Endothelial cell of umbilical vein (primary cell): ENCODE results near the gene TBC1D4. TPM values are rescaled to one million over a fixed set of nuclear protein-coding genes. Genes with fewer than 3 reads are reported as not detected.

Source experiments
- BruUV-seq: library from RNA; stranded (reverse); fragments of 400-500 nt; replicated peaks from 2 replicates; lab custom pipeline; 2021; lab: Mats Ljungman, UMichigan
- CTCF ChIA-PET: fragments of 300-600, 350-600 bp; sonication (Branson Sonifier 250); formaldehyde crosslinking; loops from one replicate; lab custom pipeline; 2021; ENCODE audit warnings: antibody characterized with exemption, inconsistent platforms; lab: Charles Lee
- POLR2A ChIA-PET: fragments of 300-600, 350-600 bp; sonication (Branson Sonifier 250); formaldehyde crosslinking; loops from one replicate; lab custom pipeline; 2021; ENCODE audit warnings: antibody characterized with exemption, inconsistent platforms; lab: Charles Lee
- DNase-seq: peaks from one replicate; pipeline ENCODE4 v3.0.0-alpha.2; 2011; ENCODE audit warnings: low read depth, low spot score
- FAIRE-seq: peaks from 2 replicates; lab custom pipeline; 2011; peaks lifted over from hg19 to GRCh38; lab: Jason Lieb, UNC
- H2AFZ ChIP-seq: 2 replicates; pipeline ENCODE4 v1.6.0; 2012; ENCODE audit warnings: low read depth, low read length, control low read depth, inconsistent platforms
- H3K27ac ChIP-seq: 2 replicates; pipeline ENCODE4 v1.5.1; 2011; ENCODE audit warnings: low read depth, mild to moderate bottlenecking, control low read depth, low read length, moderate library complexity; ENCODE audit not compliant: insufficient read depth
- H3K27me3 ChIP-seq, 2 experiments: 2 replicates each; pipeline versions ENCODE4 v1.6.0 to v1.6.1; 2011; ENCODE audit warnings: low read length in 2 of 2, mixed read lengths in 1 of 2; ENCODE audit not compliant: control insufficient read depth in 2 of 2, insufficient read depth in 2 of 2
- H3K36me3 ChIP-seq, 2 experiments: 2 replicates in 1 of 2; 3 replicates in 1 of 2; pipeline ENCODE4 v1.5.1; 2011; ENCODE audit warnings: low read length in 2 of 2, mild to moderate bottlenecking in 1 of 2, moderate library complexity in 1 of 2; ENCODE audit not compliant: control insufficient read depth in 2 of 2, insufficient read depth in 2 of 2; ENCODE audit errors: extremely low read depth in 1 of 2
- H3K4me1 ChIP-seq: 3 replicates; pipeline ENCODE4 v1.5.1; 2011; ENCODE audit warnings: mild to moderate bottlenecking, low read length; ENCODE audit not compliant: control insufficient read depth, insufficient read depth; ENCODE audit errors: extremely low read depth
- H3K4me2 ChIP-seq: 2 replicates; pipeline ENCODE4 v1.6.1; 2011; ENCODE audit warnings: low read length, control low read depth, mixed read lengths; ENCODE audit not compliant: insufficient read depth
- H3K4me3 ChIP-seq, 3 experiments: fragments of 200-600 bp in 1 of 3; sonication (generic), shearing (Covaris generic) in 1 of 3; replicated peaks in 1 of 3; 2 replicates each; pipeline ENCODE4 v1.5.1; 2011 to 2016; ENCODE audit warnings: control low read depth in 3 of 3, low read length in 3 of 3, mild to moderate bottlenecking in 2 of 3, inconsistent platforms in 1 of 3, low read depth in 1 of 3, moderate library complexity in 1 of 3; ENCODE audit not compliant: insufficient read depth in 1 of 3
- H3K79me2 ChIP-seq: 2 replicates; pipeline ENCODE4 v1.6.0; 2012; ENCODE audit warnings: low read length, inconsistent platforms; ENCODE audit not compliant: control insufficient read depth, insufficient read depth
- H3K9ac ChIP-seq: replicated peaks from 2 replicates; pipeline ENCODE3; 2011; ENCODE audit warnings: low read length, control low read depth; ENCODE audit not compliant: insufficient read depth; ENCODE audit errors: extremely low read depth
- H3K9me1 ChIP-seq: replicated peaks from 3 replicates; pipeline ENCODE4 v1.6.0; 2011; ENCODE audit warnings: mild to moderate bottlenecking, low read length; ENCODE audit not compliant: control insufficient read depth, insufficient read depth; ENCODE audit errors: extremely low read depth
- H3K9me3 ChIP-seq: replicated peaks from 2 replicates; pipeline ENCODE4 v1.5.1; 2012; ENCODE audit warnings: low read length, inconsistent platforms; ENCODE audit not compliant: control insufficient read depth, insufficient read depth
- H4K20me1 ChIP-seq: replicated peaks from 2 replicates; pipeline ENCODE3; 2011; ENCODE audit warnings: mild to moderate bottlenecking, low read length; ENCODE audit not compliant: control insufficient read depth, insufficient read depth; ENCODE audit errors: extremely low read depth
- EZH2 ChIP-seq: IDR thresholded peaks from 2 replicates; pipeline ENCODE4 v1.6.1; 2012; ENCODE audit warnings: borderline replicate concordance, low read depth, mild to moderate bottlenecking, moderate library complexity, low read length, inconsistent platforms; ENCODE audit not compliant: severe bottlenecking
- FOS ChIP-seq: IDR thresholded peaks from 2 replicates; pipeline ENCODE4 v1.6.1; 2011; ENCODE audit warnings: mild to moderate bottlenecking, low read length, moderate library complexity, borderline replicate concordance; ENCODE audit not compliant: insufficient read depth
- JUN ChIP-seq: IDR thresholded peaks from 2 replicates; pipeline ENCODE4 v1.6.1; 2011; ENCODE audit warnings: borderline replicate concordance, low read depth; ENCODE audit not compliant: insufficient read length, insufficient read depth
- MYC ChIP-seq: IDR thresholded peaks from one replicate; pipeline ENCODE4 v1.6.1; 2011; ENCODE audit warnings: mild to moderate bottlenecking, low read depth, low read length
- POLR2A ChIP-seq: IDR thresholded peaks from 2 replicates; pipeline ENCODE4 v1.6.1; 2012; ENCODE audit warnings: low read depth, mild to moderate bottlenecking, control low read depth, low read length
- POLR2AphosphoS5 ChIP-seq: IDR thresholded peaks from 2 replicates; pipeline ENCODE4 v1.6.1; 2012; ENCODE audit warnings: low read depth, mild to moderate bottlenecking, control low read depth, low read length, moderate library complexity; ENCODE audit not compliant: insufficient read depth
- dilution Hi-C: fragments of 300-500 bp; cut with MboI; formaldehyde crosslinking; loops from one replicate; pipeline ENCODE4 v1.15.0; 2019; ENCODE audit warnings: low sequenced_read_pairs; ENCODE audit not compliant: extremely low pct_ligation_motif_present
- intact Hi-C: fragments of 100-400 bp; cut with micrococcal nuclease; formaldehyde crosslinking; loops from one replicate; pipeline ENCODE4 v1.10.0; 2022
- polyA plus RNA-seq, 4 experiments: library from polyadenylated mRNA; depleted of rRNA in 3 of 4; stranded (reverse) in 3 of 4; unstranded in 1 of 4; fragments of >200 nt; gene quantifications; 2 replicates each; pipeline versions ENCODE4 v1.2.1 to v1.2.3, GENCODE V29; 2011 to 2012; ENCODE audit warnings: missing spikeins in 1 of 4
- total RNA-seq: library from RNA; stranded (reverse); gene quantifications from 2 replicates; pipeline ENCODE4 v1.2.3, GENCODE V29; 2021
- TF ChIP-seq, protein P1 (sequence below): IDR thresholded peaks from 2 replicates; pipeline ENCODE4 v1.6.1; 2011; ENCODE audit not compliant: insufficient read depth, insufficient read length
- TF ChIP-seq, protein P2 (sequence below), 2 donors: IDR thresholded peaks; 1 replicate in 1 of 2; 2 replicates in 1 of 2; pipeline ENCODE4 v1.5.1; 2011; ENCODE audit warnings: low read length in 2 of 2, mild to moderate bottlenecking in 2 of 2, moderate library complexity in 2 of 2, control low read depth in 1 of 2, inconsistent platforms in 1 of 2, low read depth in 1 of 2; ENCODE audit not compliant: insufficient read depth in 1 of 2; ENCODE audit errors: extremely low read depth in 1 of 2

Gene TBC1D4
- total and polyA plus RNA-seq, 2 donors (not counting 3 experiments of a cell fraction or from before 2014, with no cell fraction given), result 58.3 to 81.0 TPM

DNA sequence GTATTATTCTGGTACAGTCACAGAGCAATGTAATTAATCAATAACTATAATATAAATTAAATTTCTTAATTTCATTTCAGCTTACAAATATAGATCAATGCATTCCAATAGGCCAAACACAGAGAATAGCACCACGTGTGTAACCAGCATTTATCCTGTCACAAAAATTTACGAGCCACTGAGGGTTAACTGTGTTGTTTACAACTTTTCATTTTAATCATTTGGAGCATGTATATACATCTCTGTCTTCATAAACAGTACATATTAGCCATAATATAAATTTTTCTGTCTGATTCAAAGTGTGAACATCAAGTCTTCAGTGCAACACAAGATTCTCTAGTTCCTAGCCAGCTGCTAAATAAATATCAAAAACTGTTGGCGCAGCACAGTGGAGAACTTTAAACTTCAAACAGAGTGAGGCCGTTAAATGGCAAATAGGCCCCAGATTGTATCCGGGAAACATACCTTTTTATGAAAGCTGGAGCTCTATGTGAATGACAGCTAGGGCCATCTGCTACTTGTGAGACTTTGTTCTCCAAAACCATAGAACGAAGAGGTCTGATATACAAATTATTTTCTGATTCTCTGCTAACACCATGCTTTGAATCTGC lies 105.1 kb downstream of the TBC1D4 start:
- peaks cover 2% of the 10 kb centered on the region for H3K4me1 ChIP-seq
- ChIA-PET CTCF (no interaction called here), POLR2A (no interaction called here)
- no peak overlapping the region for H3K9ac ChIP-seq
- DNase-seq (no peak), FAIRE-seq (no peak)
- no peaks in the 10 kb centered on the region for H3K9me3 ChIP-seq
- no peaks in the 10 kb centered on the region for H3K27me3 ChIP-seq
- no peak overlapping the region for H3K4me3 ChIP-seq
- H2AFZ ChIP-seq, result no peak overlapping the region
- H3K79me2 ChIP-seq, result no peaks in the 10 kb centered on the region
- H3K9me1 ChIP-seq, result no peaks in the 10 kb centered on the region
- TF ChIP-seq, protein P1, sequence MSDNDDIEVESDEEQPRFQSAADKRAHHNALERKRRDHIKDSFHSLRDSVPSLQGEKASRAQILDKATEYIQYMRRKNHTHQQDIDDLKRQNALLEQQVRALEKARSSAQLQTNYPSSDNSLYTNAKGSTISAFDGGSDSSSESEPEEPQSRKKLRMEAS, result no peak
- no peak for TF ChIP-seq MYC
- no peaks in the 10 kb centered on the region for H3K36me3 ChIP-seq
- BruUV-seq, result no TSS peak
- intact Hi-C loops, result no loop called here
- dilution Hi-C loops, result no loop called here
- H3K27ac ChIP-seq, result no peak overlapping the region
- peaks cover under 1% of the 10 kb centered on the region for H4K20me1 ChIP-seq
- H3K4me2 ChIP-seq, result no peak overlapping the region

DNA sequence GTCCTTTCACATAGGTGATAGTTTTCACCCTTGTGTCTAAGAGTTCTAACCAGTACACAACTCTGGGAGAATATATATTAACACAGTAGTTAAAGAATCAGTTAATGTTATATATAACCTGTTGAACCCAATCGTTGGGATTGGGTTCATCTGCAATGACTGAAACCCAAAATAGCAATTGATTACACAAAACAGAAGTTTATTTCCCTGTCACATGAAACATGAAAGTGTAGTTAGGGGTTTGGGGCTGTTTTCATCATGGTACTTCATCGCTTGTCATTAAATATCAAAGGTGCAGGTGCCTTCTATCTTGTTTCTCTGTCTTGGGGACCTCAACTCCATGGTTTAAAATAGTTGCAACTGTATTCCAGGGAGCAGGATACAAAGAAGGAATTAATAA lies 106.6 kb downstream of the TBC1D4 start:
- POLR2A ChIA-PET, result no interaction called here
- Histone ChIP-seq H3K79me2 (peaks cover 1% of the 10 kb centered on the region), H3K4me2 (no peak overlapping the region), H3K9ac (no peak overlapping the region), H4K20me1 (no peaks in the 10 kb centered on the region), H3K9me3 (no peaks in the 10 kb centered on the region), H3K4me3 (no peak overlapping the region), H3K27ac (no peak overlapping the region), H3K36me3 (no peaks in the 10 kb centered on the region), H3K27me3 (no peaks in the 10 kb centered on the region), H3K9me1 (no peaks in the 10 kb centered on the region), H3K4me1 (peaks cover 2% of the 10 kb centered on the region), H2AFZ (no peak overlapping the region)
- FAIRE-seq (no peak), DNase-seq (no peak)
- CTCF ChIA-PET, result interaction anchor here (6.0 kb wide), 1 partner anchor 107 kb away, joined by 66 read pairs; the partner anchor contains the start of gene TBC1D4
- TF ChIP-seq FOS (no peak), POLR2AphosphoS5 (no peak), POLR2A (no peak), EZH2 (no peak), JUN (no peak), MYC (no peak)
- TF ChIP-seq, protein P1, result no peak
- TF ChIP-seq, protein P2, sequence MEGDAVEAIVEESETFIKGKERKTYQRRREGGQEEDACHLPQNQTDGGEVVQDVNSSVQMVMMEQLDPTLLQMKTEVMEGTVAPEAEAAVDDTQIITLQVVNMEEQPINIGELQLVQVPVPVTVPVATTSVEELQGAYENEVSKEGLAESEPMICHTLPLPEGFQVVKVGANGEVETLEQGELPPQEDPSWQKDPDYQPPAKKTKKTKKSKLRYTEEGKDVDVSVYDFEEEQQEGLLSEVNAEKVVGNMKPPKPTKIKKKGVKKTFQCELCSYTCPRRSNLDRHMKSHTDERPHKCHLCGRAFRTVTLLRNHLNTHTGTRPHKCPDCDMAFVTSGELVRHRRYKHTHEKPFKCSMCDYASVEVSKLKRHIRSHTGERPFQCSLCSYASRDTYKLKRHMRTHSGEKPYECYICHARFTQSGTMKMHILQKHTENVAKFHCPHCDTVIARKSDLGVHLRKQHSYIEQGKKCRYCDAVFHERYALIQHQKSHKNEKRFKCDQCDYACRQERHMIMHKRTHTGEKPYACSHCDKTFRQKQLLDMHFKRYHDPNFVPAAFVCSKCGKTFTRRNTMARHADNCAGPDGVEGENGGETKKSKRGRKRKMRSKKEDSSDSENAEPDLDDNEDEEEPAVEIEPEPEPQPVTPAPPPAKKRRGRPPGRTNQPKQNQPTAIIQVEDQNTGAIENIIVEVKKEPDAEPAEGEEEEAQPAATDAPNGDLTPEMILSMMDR (IDR thresholded peaks at IDR 0.05; ENCODE audit: extremely low read depth in 1 of 2, insufficient read depth in 1 of 2, low read depth in 1 of 2, low read length in 2 of 2), result no peak
- no TSS peak for BruUV-seq
- intact Hi-C loops (no loop called here), dilution Hi-C loops (no loop called here)
